GM19328 (cell line): Measurements from ENCODE around the gene C4BPB.

Experiments
- ATAC-seq: cut with Tn5 transposase; IDR thresholded peaks from one replicate; pipeline ENCODE4 v1.9.1; 2021; ENCODE audit warnings: mild to moderate bottlenecking, moderate library complexity; ENCODE audit not compliant: unreplicated experiment

The C4BPB gene

DNA sequence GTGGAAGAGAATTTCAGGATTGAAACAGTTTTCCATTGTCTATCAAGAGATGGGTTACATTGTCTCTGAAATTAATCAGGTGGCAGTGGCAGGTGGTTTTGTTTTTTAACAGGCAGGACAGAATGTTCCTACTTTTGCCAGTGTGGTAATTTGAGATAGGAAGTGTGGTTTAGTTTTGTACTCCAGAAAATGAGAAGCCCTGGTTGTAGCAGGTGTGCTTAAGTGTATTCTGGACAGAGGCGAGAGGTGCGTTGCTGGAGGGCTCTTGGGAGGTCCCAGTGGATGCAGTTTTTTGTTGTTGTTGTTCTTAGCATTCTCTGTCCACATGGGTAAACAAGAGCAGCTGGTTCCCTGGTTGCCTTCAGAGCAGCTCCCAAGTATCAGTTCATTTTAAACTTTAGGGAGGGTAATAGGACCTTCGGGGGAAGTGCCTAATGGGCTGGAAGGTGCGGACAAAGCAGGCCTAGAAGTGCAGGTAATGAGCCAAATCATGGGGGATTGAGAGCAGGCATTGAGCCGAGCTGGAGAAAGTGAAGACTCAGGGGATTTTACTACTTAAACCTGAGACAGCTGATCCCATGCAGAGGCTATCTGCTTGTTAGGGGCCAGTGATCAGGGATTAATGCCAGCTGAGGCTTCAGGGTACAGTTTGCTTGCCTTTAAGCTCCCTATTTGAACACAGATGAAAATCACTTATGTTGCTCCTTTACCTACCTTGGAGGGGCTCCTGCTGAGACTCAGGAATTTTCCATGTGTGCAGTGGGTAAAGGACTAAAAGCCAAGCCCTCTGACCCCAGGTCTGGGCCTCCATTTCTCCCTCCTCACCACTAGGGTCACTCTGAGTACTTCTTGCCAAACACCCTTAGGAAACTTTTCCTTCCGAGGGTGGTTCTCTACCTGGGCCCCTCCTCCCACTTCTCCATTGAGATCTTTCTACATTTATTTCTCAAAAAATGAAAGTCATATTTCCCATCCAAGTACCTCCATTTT, 29.5 kb upstream of the C4BPB start:
- no peak for ATAC-seq

DNA sequence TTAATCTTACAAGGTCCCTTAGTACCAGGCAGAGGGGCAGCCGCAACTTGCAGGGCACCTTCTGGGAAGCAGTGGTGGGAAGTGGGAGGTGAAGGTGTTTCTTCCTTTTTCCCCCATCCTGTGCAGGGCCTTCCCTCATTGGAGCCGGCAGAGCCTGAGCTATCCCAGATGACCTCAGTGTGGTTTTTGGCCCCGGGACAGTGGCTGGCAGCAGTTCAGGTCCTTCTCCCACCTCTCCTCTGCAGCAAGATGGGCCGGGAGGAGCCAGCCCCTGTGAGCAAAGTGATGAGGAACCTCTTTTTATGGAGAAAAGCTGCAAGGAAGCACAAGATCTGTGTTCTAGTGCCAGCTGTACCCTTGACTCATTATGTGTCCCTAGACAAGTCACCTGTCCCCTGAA, 28.8 kb upstream of the C4BPB start:
- ATAC-seq: no peak

DNA sequence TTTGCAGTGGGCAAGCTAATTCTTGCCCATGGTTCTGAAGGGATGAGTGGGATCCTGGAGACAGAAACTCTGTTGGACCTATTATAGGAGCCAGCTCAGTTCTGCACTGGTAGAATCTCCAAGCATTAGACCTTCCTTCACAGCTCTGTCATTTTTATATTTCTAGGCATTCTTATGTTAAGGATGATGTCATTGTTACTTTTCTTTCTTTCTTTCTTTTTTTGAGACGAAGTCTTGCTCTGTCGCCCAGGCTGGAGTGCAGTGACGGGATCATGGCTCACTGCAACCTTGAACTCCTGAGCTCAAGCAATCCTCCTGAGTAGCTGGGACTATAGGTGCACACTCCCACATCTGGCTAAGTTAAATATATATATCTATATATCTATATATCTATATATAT, 28.1 kb upstream of the C4BPB start:
- ATAC-seq: no peak

DNA sequence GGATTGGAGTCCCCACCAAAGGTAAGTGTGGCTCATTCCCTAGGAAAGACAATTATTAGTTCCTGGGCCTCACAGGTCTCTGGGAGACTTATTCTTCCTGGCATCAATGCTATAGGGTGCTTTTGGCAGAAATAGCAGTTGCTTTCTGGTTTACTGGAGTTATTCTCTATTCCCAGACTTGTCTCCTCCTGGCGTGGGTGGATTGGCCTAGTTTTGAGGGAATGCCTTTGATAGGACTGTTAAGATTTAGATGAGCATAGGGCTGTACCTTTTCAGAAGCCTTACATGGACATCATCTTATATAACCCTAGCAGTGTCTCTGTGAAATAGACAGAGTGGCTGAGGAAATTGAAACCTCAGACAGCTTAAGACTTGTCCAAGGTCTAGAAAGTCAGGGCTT, 26.6 kb upstream of the C4BPB start:
- ATAC-seq: no peak

DNA sequence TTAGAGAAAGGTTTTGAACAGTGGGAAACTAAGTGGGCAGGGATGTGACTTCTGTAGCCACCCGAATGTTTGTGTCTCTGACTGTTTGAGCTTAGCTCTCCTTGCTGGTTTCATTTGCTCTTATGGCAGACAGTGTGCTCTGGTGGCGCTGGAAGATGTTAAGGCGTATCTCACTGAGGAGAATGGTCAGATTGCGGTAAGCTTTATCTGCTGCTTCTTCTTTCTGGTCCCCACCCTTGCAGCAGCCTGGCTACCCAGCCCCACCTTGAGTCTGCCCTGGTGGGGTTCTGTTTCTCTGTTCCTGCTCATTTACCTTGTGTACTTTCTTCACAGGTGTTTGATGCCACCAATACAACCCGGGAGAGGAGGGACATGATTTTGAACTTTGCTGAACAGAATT, 25.6 kb upstream of the C4BPB start:
- no peak for ATAC-seq

DNA sequence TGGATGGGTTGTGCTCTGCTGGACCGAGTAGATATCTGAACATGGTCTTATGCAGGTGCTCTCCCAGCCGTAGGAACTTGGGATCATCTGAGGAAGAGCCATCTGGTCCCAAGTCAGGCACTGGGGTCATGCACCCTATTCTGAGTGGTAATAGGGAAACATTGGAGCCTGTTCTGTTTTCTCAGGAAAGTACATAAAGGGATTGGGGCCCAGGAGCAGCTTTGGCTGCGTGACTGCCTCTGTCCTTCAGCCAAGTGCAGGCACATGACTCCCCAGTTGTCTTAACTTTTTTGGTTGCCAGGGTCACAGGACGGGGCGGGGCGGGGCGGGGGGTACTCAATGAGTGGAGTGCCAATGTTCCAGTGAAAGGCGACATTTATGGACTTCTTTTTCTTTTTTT, 24.1 kb upstream of the C4BPB start:
- no peak for ATAC-seq

DNA sequence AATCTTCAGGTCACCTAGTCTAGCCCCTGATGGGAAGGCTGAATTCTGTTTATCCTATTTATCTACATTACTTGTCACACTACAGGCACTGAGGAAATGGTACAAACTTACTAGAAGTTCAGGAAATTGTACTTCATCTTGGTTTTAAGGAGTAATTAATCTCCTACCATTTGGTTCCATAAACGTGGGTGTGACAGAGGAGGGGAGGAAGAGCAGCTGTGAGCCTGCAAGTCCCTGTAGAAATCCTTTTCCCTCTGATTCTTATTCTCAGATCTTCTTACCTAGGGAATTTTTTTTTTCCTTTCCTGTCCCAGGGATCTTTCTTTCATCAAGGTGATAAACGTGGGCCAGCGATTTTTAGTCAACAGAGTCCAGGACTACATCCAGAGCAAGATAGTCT, 21.5 kb upstream of the C4BPB start:
- ATAC-seq: no peak

DNA sequence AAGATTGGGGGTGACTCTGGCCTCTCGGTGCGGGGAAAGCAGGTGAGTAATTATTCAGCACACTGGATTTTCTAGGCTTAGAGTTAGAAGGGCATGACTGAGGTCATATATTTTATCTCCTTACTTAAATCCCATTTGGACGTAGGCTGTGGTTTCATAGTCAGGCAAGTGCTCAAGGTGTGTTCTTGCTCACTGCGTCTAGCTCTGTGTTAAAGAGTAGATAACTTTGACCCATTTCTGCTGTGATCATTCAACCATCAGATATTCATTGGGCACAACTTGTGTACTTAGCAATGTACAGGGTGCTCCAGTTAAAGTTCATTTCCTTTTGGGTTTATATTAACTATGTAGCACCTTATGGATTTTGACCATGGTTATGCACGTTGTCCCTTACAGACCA, 21.0 kb upstream of the C4BPB start:
- ATAC-seq: no peak

DNA sequence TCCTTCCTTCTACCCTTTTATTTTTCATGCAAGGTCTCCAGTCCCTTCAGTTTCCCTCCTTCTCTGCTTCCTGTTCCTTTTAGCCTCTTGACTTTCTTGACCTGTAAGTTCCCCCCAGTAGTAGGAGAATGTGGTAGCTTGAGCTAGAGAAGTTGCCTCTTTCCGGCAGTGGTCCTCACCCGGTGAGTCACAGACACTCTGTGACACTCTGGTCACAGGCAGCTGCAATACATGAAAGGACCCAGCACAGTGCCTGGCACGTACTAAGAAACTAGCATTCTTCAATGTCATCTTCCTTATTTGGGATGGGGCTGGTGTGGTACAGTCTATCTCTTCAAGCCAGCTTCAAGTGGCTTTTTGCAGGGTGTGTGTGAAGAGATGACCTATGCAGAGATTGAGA, 19.6 kb upstream of the C4BPB start:
- ATAC-seq: no peak

DNA sequence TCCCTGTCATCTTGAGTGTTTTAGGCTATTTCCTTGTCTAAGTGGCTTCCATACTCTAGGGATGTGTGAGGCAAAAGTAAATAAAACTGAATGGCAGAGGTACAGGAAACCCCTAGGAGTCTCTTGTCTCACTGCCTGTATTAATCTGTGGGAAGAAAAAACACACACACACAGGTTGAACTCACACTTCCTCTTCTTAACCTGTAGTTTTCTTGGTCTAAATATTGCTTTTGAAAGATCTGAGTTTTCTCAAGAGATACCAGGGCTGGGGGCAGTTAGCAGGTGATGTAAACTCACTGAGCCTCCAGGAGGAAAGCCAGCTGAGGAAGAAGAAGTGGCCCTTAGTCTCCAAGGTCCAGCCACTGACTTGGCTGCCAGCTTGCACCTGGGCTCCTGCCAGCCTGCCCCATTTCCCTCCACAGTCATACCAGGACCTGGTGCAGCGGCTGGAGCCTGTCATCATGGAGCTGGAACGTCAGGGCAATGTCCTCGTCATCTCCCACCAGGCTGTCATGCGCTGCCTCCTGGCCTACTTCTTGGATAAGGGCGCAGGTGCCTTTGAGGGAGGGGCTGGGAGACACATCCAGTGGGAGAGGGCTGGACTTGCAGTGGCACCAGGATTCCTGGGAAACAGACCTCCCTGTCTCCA, 18.7 kb upstream of the C4BPB start:
- ATAC-seq: no peak

DNA sequence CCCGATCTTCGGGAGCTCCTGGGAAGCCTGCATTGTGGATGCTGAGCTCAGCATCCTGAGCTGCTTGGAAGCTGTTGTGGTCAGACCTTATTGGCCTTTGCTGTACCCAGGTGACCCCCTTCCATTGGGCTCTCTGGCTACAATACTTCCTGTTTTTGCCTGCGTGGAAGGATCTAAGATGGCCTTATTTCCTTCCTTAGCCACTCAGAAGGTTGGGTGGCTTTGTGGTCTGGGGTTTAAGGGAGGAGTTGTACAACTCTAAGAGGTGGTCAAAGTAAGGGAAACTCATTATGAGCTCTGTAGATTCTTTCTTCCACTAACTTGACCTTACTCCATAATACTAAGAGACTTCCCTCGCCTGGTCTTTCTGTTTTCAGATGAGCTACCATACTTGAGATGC, 17.8 kb upstream of the C4BPB start:
- ATAC-seq: no peak

DNA sequence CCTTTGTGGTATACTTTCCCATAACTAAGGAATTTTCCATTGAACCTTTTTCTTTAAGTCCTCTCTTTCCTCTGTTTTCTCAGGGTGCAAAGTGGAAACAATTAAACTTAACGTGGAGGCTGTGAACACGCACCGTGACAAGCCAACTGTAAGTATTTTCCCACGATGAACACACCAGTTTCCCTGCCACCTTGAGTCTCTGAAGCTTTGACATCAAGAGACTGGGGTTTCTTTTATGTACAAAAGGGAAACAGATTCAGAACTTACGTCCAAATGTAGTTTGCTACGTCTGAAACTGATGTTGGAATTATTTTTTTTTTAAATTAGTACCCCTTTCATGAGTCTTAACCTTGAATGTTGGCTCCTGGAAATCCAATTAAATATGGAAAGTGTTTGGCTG, 17.2 kb upstream of the C4BPB start:
- ATAC-seq: no peak

DNA sequence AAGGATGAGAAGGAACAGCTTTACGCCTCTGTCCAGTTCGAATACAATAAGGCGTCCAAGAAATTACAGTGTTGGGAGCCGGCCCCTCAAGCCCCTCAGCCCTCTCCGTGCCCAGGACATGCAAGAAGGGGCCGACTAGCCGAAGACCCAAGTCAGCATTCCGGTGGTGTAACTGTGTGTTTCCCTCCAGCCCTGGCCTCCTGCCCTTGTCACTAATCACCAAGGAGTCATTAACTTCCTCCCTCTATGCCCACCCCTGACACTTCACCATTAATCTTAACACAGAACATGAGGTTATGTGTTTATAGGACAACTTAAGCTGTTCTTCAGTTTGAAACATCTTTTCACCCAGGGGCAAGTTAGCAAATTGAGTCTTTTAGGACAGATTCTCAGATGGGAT, 16.4 kb upstream of the C4BPB start:
- no peak for ATAC-seq

DNA sequence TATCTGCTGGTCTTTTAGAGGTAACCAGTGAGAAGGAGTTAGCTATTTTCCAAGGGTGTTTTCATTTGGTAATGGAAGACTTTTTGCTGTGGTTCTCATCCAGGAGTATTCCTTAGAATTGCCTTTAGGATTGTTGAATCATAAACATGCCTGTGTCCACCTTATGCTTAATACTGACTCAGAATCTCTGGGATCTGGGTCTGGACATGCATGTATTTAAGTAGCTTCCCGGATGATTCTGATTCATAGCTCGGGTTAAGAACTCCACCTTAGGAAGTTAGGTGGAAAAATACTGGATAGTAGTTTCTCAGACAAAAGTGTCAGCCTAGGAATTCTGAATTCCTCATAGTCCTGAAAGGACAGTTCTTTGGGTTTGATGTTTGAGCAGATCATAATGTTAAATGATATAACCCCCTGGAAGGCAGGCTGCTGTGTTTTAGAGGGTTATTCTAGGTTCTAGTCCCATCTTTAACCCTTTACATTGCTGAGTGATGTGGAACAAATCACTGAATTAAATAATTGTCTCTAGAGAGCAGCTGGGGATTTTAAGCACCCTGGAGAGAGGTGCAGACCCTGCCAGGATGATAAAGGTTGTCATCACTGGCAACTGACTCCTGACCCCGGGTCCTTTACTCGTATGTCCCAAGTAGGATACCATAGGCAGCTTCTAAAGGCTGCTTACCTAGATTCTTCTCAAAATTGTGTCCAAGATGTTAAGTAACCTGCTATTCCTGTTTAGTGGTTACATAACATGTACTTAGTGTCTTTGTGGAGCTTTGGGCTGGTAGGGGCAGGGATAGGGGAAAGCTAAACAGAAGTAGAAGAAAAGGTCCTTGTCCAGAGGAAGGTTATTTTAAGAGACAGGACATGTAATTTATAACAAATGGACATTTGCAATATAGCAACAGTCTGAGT, 14.5 kb upstream of the C4BPB start:
- ATAC-seq: no peak

DNA sequence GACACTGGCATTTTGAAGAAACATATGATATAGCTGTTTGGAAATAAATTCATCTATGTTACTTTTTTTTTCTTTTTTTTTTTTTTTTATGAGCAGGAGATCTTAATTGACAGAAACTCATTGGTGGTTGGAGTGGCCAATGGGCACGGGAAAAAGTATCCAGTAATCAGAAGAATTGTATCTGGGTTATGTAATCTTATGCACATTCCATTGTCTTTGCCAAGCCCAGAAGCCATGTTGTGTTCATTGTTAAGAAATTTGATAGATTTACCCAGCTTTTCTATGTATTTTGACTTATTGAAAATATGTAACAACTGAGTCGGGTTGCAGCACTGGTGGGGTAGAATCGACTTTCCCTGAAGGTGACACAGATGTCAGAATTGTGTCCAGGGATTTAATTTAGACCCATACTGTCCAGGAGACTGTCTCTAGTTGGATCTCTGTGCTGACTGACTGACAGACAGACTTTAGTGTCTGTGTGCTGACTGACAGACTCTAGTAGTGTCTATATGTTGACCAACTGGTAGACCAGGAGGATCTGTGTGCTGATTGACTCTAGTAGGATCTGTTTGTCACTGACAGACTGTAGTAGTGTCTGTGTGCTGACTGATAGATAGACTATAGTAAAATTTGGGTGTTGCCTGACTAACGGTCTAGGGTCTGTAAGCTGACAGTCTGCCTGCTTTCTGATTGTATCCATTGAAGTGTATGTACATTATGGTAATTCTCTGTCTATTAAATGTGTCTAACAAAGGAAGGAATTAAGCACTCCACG, 12.3 kb upstream of the C4BPB start:
- no peak for ATAC-seq

DNA sequence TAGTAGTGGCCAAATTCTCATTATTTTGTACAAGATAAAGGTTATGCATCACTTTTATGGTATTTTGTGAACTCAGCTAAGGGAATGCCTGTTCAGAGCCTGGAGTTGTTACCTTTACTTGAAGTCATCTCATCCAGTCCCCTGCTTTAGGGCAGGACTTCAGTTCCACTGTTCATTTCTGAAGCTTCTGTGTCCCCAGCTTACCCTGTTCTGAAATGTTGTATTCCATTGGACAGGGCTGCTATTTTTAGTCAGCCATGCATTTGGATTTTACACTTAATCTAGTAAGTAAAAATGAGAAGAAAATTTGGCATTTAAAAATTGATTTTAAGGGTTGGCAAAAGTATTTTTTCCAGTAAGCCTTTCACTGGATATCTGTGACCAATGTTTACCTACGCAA, 11.6 kb upstream of the C4BPB start:
- ATAC-seq: no peak

DNA sequence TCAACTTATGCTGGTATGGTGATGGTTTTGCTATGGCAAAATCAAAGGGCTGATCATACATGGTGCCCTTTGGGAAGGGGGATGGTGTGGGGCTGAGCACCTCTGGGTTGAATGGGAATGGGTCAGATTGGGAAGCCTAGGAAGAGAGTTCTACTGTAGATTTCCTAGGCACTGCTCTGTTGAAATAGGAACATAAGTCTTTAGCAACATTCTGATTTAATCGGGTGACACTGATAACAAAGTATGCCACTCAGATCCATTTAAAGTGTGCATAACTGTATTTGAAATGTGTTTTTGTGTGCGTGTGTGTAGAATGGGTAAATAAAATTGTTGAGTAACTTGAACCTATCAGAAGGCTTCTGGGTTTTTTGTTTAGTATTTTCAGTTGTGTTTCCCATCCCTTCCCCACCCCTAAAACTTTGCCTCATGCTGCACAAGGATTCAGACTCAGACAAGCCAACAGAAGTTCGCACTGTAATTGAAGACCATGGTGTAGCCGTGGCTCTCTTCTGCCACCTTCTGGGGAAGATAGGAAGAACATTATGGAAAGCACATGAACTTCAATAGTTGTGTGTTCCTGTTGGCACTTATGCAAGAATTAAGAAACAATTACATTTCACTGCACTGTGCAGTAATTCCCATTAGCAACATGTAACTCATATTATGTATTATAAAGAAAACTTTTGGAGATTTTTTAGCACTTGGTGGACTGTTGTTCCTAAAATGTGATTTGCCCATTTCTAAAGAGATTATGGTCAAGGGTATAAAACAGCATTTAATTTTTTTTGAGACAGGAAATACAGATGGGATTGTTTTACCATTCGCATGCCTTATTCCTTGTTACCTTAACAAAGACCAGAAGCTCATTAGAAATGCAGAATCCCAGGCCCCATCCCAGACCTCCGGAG, 10.9 kb upstream of the C4BPB start:
- ATAC-seq: no peak

DNA sequence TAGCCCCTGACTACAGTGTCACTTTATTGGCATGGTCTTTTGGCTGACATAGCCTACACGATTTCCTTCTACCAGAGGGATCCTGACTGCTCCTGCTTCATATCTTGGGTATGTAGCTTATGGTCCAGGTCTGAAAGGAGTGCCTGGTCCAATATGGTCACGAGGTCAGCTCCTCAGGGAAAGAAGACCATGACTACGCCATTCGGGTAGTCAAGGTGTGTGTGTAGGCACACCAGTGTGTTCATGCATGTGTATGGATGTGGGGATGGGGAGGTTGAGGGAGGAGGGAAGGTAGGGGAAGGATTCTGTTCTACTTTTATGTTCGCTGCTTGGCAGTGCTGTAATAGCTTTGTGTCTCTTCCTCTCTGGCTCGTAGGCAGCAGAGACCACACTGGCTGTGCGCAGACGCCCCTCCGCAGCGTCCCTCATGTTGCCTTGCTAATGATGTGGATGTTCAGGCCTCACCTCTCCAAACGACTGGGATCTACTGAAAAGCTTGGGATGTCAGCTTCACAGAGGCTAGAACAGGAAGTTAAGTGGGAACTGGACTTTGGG, 10.0 kb upstream of the C4BPB start:
- ATAC-seq: no peak

DNA sequence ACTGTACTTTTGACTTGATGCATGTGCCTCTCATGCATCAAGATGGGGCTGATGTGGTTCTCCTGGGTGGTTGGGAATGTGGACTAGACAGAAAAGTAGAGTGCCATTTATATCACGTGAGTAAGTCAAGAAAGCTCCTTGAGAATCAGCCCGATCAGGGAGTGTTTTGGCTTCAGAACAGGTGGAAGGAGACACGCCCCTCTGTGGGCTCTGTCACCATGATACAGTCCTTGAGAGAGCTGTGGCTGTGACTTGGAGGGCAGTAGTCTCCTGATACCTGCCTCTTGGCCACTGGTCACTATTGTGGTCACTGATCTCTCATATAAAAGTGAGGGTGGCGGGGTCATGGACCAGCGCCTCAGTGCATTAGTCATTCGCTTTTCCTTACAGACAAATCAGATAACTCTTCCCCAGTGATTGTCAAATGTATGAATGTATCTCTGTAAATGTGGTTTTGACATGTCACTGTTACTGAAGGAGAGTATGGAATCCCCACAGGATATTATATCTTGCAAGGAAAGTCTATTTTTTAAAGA, 8.9 kb upstream of the C4BPB start:
- no peak for ATAC-seq
